IMR-90 (cell line): ENCODE data around the gene PRKN. TPM values are rescaled to one million over a fixed set of nuclear protein-coding genes. Genes with fewer than 3 reads are reported as not detected.

Experiments used
- ATAC-seq: fragments of 200-7000 bp; cut with Tn5 transposase; 2 replicates; pipeline ENCODE4 v1.9.1; 2020; ENCODE audit warnings: low read depth, mild to moderate bottlenecking, moderate library complexity
- BruUV-seq: library from RNA; stranded (reverse); fragments of 400-500 nt; replicated peaks from 2 replicates; lab custom pipeline; 2021; lab: Mats Ljungman, UMichigan
- CTCF ChIA-PET: fragments of 300-600 bp; formaldehyde crosslinking; extraction: SDS; loops from one replicate; lab custom pipeline; 2021; ENCODE audit warnings: antibody characterized with exemption; lab: Yijun Ruan, JAX
- POLR2A ChIA-PET: fragments of 300-600 bp; sonication (Branson Sonifier 250); formaldehyde crosslinking; loops from one replicate; lab custom pipeline; 2022; ENCODE audit warnings: antibody characterized with exemption; ENCODE audit not compliant: unreplicated experiment; lab: Charles Lee
- DNase-seq: peaks from one replicate; pipeline ENCODE4 v3.0.0; 2013
- H2AFZ ChIP-seq: replicated peaks from 2 replicates; pipeline ENCODE3; 2013; ENCODE audit warnings: low read length, mild to moderate bottlenecking; ENCODE audit not compliant: poor library complexity
- H2AK5ac ChIP-seq: 2 replicates; pipeline ENCODE4 v1.6.1; 2013; ENCODE audit warnings: low read depth, low read length, inconsistent platforms
- H2AK9ac ChIP-seq: replicated peaks from 2 replicates; pipeline ENCODE3; 2013; ENCODE audit warnings: mild to moderate bottlenecking, low read depth, low read length, moderate library complexity; ENCODE audit not compliant: poor library complexity
- H2BK120ac ChIP-seq: 2 replicates; pipeline ENCODE4 v1.6.1; 2013; ENCODE audit warnings: low read depth, low read length, inconsistent platforms
- H2BK15ac ChIP-seq: 3 replicates; pipeline ENCODE4 v1.6.1; 2013; ENCODE audit warnings: low read depth, low read length, inconsistent platforms
- H2BK20ac ChIP-seq: 2 replicates; pipeline ENCODE4 v1.6.1; 2013; ENCODE audit warnings: low read depth, mild to moderate bottlenecking, inconsistent platforms, low read length, moderate library complexity
- H2BK5ac ChIP-seq: 2 replicates; pipeline ENCODE4 v1.6.1; 2013; ENCODE audit warnings: mild to moderate bottlenecking, low read depth, low read length, inconsistent platforms; ENCODE audit not compliant: poor library complexity, severe bottlenecking
- H3K14ac ChIP-seq: replicated peaks from 2 replicates; pipeline ENCODE4 v1.6.1; 2013; ENCODE audit warnings: low read depth, low read length, inconsistent platforms
- H3K18ac ChIP-seq: 2 replicates; pipeline ENCODE4 v1.6.1; 2013; ENCODE audit warnings: low read depth, low read length, control low read depth
- H3K23ac ChIP-seq: 2 replicates; pipeline ENCODE4 v1.6.1; 2013; ENCODE audit warnings: low read depth, low read length, inconsistent platforms
- H3K27ac ChIP-seq: 2 replicates; pipeline ENCODE4 v1.5.1; 2013; ENCODE audit warnings: mild to moderate bottlenecking, control low read depth, low read length; ENCODE audit not compliant: insufficient read depth
- H3K27me3 ChIP-seq: 2 replicates; pipeline ENCODE4 v1.6.1; 2013; ENCODE audit warnings: low read length; ENCODE audit not compliant: control insufficient read depth, insufficient read depth
- H3K36me3 ChIP-seq: 2 replicates; pipeline ENCODE4 v1.6.1; 2013; ENCODE audit warnings: low read length, mixed read lengths; ENCODE audit not compliant: control insufficient read depth, insufficient read depth
- H3K4ac ChIP-seq: 2 replicates; pipeline ENCODE4 v1.6.1; 2013; ENCODE audit warnings: low read depth, low read length, inconsistent platforms
- H3K4me1 ChIP-seq: 2 replicates; pipeline ENCODE4 v1.6.1; 2013; ENCODE audit warnings: low read length, mixed read lengths; ENCODE audit not compliant: control insufficient read depth, insufficient read depth
- H3K4me2 ChIP-seq: 2 replicates; pipeline ENCODE4 v1.6.1; 2013; ENCODE audit warnings: low read depth, mild to moderate bottlenecking, control low read depth, low read length, moderate library complexity
- H3K4me3 ChIP-seq: 2 replicates; pipeline ENCODE4 v1.5.1; 2013; ENCODE audit warnings: low read depth, mild to moderate bottlenecking, control low read depth, low read length, moderate library complexity; ENCODE audit not compliant: insufficient read depth
- H3K56ac ChIP-seq: 2 replicates; pipeline ENCODE4 v1.6.1; 2013; ENCODE audit warnings: low read length, inconsistent platforms; ENCODE audit not compliant: insufficient read depth; ENCODE audit errors: extremely low read depth
- H3K79me1 ChIP-seq, 2 experiments: 2 replicates each; pipeline ENCODE4 v1.6.1; 2013; ENCODE audit warnings: low read length in 2 of 2, inconsistent platforms in 1 of 2, low read depth in 1 of 2
- H3K9ac ChIP-seq: 2 replicates; pipeline ENCODE4 v1.6.1; 2013; ENCODE audit warnings: low read depth, low read length, control low read depth
- H3K9me1 ChIP-seq: 2 replicates; pipeline ENCODE4 v1.6.1; 2013; ENCODE audit warnings: low read length, inconsistent platforms; ENCODE audit not compliant: insufficient read depth
- H3K9me3 ChIP-seq: 2 replicates; pipeline ENCODE4 v1.6.1; 2013; ENCODE audit warnings: low read length; ENCODE audit not compliant: control insufficient read depth, insufficient read depth
- H4K20me1 ChIP-seq: 2 replicates; pipeline ENCODE4 v1.6.1; 2013; ENCODE audit warnings: low read length, inconsistent platforms; ENCODE audit not compliant: insufficient read depth
- H4K5ac ChIP-seq: 2 replicates; pipeline ENCODE4 v1.6.1; 2013; ENCODE audit warnings: mild to moderate bottlenecking, low read depth, low read length, control low read depth
- H4K8ac ChIP-seq, 2 experiments: 2 replicates each; pipeline ENCODE4 v1.6.1; 2013; ENCODE audit warnings: low read depth in 2 of 2, low read length in 2 of 2, control low read depth in 1 of 2, inconsistent platforms in 1 of 2
- H4K91ac ChIP-seq: 2 replicates; pipeline ENCODE4 v1.6.1; 2013; ENCODE audit warnings: low read depth, low read length, inconsistent platforms; ENCODE audit not compliant: insufficient read depth
- BHLHE40 ChIP-seq: fragments of 150-350 bp; IDR thresholded peaks from 2 replicates; pipeline ENCODE4 v1.6.1; 2016; ENCODE audit warnings: mild to moderate bottlenecking, low read depth, low read length
- MAZ ChIP-seq: IDR thresholded peaks from 2 replicates; pipeline ENCODE4 v1.6.1; 2012; ENCODE audit warnings: low read depth, mild to moderate bottlenecking, low read length, improper control_type of control experiment, moderate library complexity, borderline replicate concordance
- MXI1 ChIP-seq: IDR thresholded peaks from 2 replicates; pipeline ENCODE4 v1.6.1; 2012; ENCODE audit warnings: low read depth, mild to moderate bottlenecking, low read length, moderate library complexity, borderline replicate concordance
- SMC3 ChIP-seq: fragments of 150-350 bp; IDR thresholded peaks from 2 replicates; pipeline ENCODE4 v1.6.1; 2016; ENCODE audit warnings: low read depth, mild to moderate bottlenecking, antibody characterized with exemption, low read length, moderate library complexity
- whole genome bisulfite sequencing, 2 experiments: methylation state at CpG; one replicate each; pipeline versions ENCODE4 v1.1.5 to v1.1.7; 2013; ENCODE audit warnings: missing lambda C conversion rate in 2 of 2; ENCODE audit not compliant: insufficient read length in 1 of 2; ENCODE audit errors: extremely low coverage in 2 of 2; 5-methylcytosine and 5-hydroxymethylcytosine counted together
- dilution Hi-C: fragments of 300-500 bp; cut with HindIII; formaldehyde crosslinking; loops from one replicate; pipeline ENCODE4 v1.14.3; 2018; ENCODE audit warnings: low sequenced_read_pairs; ENCODE audit not compliant: unreplicated experiment
- in situ Hi-C: fragments of 300-500 bp; cut with MboI; formaldehyde crosslinking; loops from 3 replicates; pipeline ENCODE4 v1.14.3; 2019; ENCODE audit warnings: low sequenced_read_pairs, inconsistent platforms, mixed read lengths
- intact Hi-C: fragments of 100-400 bp; cut with micrococcal nuclease; formaldehyde crosslinking; loops from 2 replicates; pipeline ENCODE4 v1.10.0; 2022
- polyA plus RNA-seq, 3 experiments: library from polyadenylated mRNA; depleted of rRNA; stranded (reverse); fragments of >200 nt; gene quantifications; 2 replicates each; pipeline ENCODE4 v1.2.3, GENCODE V29; 2012; ENCODE audit warnings: low replicate concordance in 1 of 3
- total RNA-seq: library from RNA; depleted of rRNA; stranded (reverse); fragments of >200 nt; gene quantifications from 2 replicates; pipeline ENCODE4 v1.2.3, GENCODE V29; 2012
- TF ChIP-seq, protein P1 (sequence below): fragments of 150-350 bp; IDR thresholded peaks from 2 replicates; pipeline ENCODE4 v1.6.1; 2017; ENCODE audit warnings: mild to moderate bottlenecking, antibody characterized with exemption, low read length, low read depth
- TF ChIP-seq, protein P2 (sequence below): fragments of 150-350 bp; IDR thresholded peaks from 2 replicates; pipeline ENCODE4 v1.6.1; 2016; ENCODE audit warnings: low read depth, mild to moderate bottlenecking, low read length, moderate library complexity, borderline replicate concordance

The PRKN gene
- total and polyA plus RNA-seq, 2 of the 4 experiments (the other 2 are of a cell fraction), result 0.15 to 0.18 TPM

DNA sequence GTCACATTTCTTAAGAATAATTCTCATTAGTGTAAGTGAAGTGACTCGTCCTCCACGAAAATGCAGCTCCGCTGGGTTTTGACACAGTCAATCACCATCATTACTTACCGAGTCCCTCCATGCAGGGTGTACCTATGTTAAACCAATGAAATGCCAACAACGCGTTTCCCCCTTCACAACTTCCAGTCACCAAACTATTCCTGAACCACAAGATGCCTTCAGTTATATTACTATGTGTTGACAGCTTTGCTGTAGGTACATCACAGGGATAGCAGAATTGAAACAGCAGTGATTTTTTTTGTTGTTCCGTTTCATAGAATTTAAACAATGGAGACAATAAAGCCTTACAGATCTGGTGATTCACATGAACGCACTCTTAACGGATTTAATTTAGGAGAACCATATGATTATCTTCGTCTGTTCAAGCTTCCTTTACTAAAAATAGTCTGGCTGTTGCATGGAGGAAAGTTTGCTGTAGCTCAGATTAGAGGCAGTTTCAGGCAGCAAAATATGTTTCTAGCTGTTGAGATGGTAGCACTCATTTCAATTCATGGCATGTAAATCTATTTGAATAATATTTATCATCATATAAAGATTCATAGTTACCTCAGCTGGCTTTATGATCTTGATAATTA lies 652.8 kb downstream of the PRKN start:
- TF ChIP-seq, protein P1, sequence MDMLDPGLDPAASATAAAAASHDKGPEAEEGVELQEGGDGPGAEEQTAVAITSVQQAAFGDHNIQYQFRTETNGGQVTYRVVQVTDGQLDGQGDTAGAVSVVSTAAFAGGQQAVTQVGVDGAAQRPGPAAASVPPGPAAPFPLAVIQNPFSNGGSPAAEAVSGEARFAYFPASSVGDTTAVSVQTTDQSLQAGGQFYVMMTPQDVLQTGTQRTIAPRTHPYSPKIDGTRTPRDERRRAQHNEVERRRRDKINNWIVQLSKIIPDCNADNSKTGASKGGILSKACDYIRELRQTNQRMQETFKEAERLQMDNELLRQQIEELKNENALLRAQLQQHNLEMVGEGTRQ, result no peak
- TF ChIP-seq, protein P2, sequence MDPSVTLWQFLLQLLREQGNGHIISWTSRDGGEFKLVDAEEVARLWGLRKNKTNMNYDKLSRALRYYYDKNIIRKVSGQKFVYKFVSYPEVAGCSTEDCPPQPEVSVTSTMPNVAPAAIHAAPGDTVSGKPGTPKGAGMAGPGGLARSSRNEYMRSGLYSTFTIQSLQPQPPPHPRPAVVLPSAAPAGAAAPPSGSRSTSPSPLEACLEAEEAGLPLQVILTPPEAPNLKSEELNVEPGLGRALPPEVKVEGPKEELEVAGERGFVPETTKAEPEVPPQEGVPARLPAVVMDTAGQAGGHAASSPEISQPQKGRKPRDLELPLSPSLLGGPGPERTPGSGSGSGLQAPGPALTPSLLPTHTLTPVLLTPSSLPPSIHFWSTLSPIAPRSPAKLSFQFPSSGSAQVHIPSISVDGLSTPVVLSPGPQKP, result no peak
- TF ChIP-seq MXI1 (no peak), BHLHE40 (no peak), SMC3 (no peak), MAZ (no peak)
- no peak overlapping the region for H4K8ac ChIP-seq
- H3K18ac ChIP-seq, result no peak overlapping the region
- intact Hi-C loops (no loop called here), dilution Hi-C loops (no loop called here), in situ Hi-C loops (no loop called here)
- no peak overlapping the region for H3K9ac ChIP-seq
- no peak for ATAC-seq
- H4K91ac ChIP-seq, result no peak overlapping the region
- no TSS peak for BruUV-seq
- no peaks in the 10 kb centered on the region for H3K4me1 ChIP-seq
- no peak overlapping the region for H3K23ac ChIP-seq
- H3K27me3 ChIP-seq, result no peaks in the 10 kb centered on the region
- H3K4ac ChIP-seq, result no peak overlapping the region
- H3K9me3 ChIP-seq, result peaks cover 24% of the 10 kb centered on the region
- H2AK5ac ChIP-seq, result no peak overlapping the region
- no peak overlapping the region for H2BK5ac ChIP-seq
- H3K9me1 ChIP-seq, result no peaks in the 10 kb centered on the region
- CTCF ChIA-PET, result no interaction called here
- no peak overlapping the region for H2BK20ac ChIP-seq
- no peak overlapping the region for H3K4me3 ChIP-seq
- POLR2A ChIA-PET, result no interaction called here
- H3K4me2 ChIP-seq, result no peak overlapping the region
- no peak overlapping the region for H2BK15ac ChIP-seq
- no peak for DNase-seq
- no peak overlapping the region for H2AK9ac ChIP-seq
- no peak overlapping the region for H3K27ac ChIP-seq
- H2AFZ ChIP-seq, result no peak overlapping the region
- no peaks in the 10 kb centered on the region for H3K79me1 ChIP-seq
- no peak overlapping the region for H3K56ac ChIP-seq
- H3K14ac ChIP-seq, result no peak overlapping the region
- no CpG with 5 or more reads among the region's 10 CpGs for WGBS, 2 experiments
- H4K20me1 ChIP-seq, result no peaks in the 10 kb centered on the region
- H3K36me3 ChIP-seq, result no peaks in the 10 kb centered on the region
- no peak overlapping the region for H4K5ac ChIP-seq
- no peak overlapping the region for H2BK120ac ChIP-seq
